Stimulated activated naive CD8-positive, alpha-beta T cell treated with anti-CD3 and anti-CD28 coated beads, Interleukin-15, Interleukin-2, amounts not matched to agents 100 ng/mL and 50 ng/mL, for 24 hours (primary cell): ENCODE results near the gene FHAD1.
"Not testable (repeated sequence)": the region's sequence is repeated elsewhere in the genome, so short reads cannot be mapped to it uniquely, and the experiment has no call there.

Source experiments
- H3K27ac Mint-ChIP-seq: one replicate; pipeline ENCODE4 v1.8.0; 2021; ENCODE audit warnings: mild to moderate bottlenecking, mixed read lengths
- H3K27me3 Mint-ChIP-seq: one replicate; pipeline ENCODE4 v1.8.0; 2021; ENCODE audit warnings: mixed read lengths
- H3K36me3 Mint-ChIP-seq: one replicate; pipeline ENCODE4 v1.8.0; 2021; ENCODE audit warnings: low read depth, mixed read lengths
- H3K4me1 Mint-ChIP-seq: one replicate; pipeline ENCODE4 v1.8.0; 2021; ENCODE audit warnings: low read depth, mixed read lengths
- H3K4me3 Mint-ChIP-seq: one replicate; pipeline ENCODE4 v1.8.0; 2021; ENCODE audit warnings: mild to moderate bottlenecking, mixed read lengths
- H3K9me3 Mint-ChIP-seq: one replicate; pipeline ENCODE4 v1.8.0; 2021; ENCODE audit warnings: mixed read lengths

FHAD1 gene

DNA sequence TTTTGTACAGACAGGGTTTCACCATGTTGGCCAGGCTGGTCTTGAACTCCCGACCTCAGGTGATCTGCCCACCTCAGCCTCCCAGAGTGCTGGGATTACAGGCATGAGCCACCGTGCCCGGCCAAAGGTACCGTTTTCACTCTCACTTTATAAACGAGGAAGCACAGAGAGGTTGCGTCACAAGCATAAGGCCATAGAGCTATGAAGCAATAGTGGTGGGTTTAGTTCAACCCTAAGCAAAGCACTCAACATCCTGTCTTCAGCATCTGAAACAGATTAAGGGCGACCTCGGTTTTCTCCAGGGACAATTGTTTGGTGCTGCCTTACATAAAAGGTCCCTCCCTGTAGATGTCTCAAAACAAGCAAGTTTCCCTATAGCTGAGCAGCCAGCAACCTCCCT is 187.7 kb downstream of the FHAD1 start:
- H3K9me3 Mint-ChIP-seq, H3K4me1 Mint-ChIP-seq, H3K36me3 Mint-ChIP-seq, H3K27me3 Mint-ChIP-seq, H3K27ac Mint-ChIP-seq, H3K4me3 Mint-ChIP-seq: not testable (repeated sequence)

- Mint-ChIP-seq H3K4me3 (no peak overlapping the region), H3K9me3 (no peaks in the 10 kb centered on the region), H3K27ac (no peak overlapping the region), H3K27me3 (no peaks in the 10 kb centered on the region), H3K36me3 (peaks cover under 1% of the 10 kb centered on the region), H3K4me1 (no peaks in the 10 kb centered on the region)
Observed at GRCh38 chr1:15435239-15436077, 188.4 kb downstream of the FHAD1 start.

DNA sequence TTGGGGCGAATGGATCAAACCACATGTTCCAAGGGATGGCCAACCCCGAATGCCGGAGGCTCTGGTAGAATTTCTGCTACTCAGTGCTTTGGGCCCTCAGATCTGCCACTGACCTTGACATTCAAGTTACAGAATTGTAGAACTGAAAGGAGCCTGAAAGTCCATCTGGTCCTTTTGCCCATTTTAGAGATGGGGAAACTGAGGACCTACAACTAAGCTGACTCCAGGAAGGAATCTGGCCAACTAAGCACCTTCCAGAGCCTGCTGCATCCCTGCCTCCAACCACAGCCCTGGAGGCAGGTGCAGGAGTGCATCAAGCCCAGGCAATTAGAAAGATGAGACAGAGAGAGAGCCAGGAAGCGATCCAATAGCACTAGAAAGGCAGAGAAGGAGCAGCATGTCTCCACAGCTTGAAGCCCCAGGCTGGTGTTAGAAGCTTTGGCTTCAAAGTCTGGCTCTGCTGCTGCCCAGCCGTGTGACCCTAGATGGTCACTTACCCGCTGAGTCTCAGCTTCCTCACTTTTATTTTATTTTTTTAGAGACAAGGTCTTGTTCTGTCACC is 189.9 kb downstream of the FHAD1 start:
- no peak overlapping the region for H3K27ac Mint-ChIP-seq
- H3K36me3 Mint-ChIP-seq: no peaks in the 10 kb centered on the region
- no peaks in the 10 kb centered on the region for H3K9me3 Mint-ChIP-seq
- no peak overlapping the region for H3K4me3 Mint-ChIP-seq
- no peaks in the 10 kb centered on the region for H3K4me1 Mint-ChIP-seq
- H3K27me3 Mint-ChIP-seq: no peaks in the 10 kb centered on the region

DNA sequence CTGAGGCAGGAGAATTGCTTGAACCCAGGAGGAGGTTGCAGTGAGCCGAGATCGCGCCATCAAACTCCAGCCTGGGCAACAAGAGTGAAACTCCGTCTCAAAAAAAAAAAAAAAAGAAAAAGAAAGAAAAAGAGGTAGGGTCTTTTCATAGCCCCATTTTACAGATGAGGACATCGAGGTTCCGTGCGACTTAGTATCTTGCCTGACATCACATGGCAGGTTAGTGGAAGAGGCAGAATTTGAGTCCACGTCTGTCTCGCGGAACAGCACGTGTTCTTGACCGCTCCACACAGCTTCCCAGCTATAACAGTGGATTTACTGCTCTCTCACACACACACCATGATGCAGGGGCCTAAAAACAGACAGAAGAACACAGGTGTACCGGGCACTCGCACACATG is 192.3 kb downstream of the FHAD1 start:
- H3K4me1 Mint-ChIP-seq: no peaks in the 10 kb centered on the region
- no peak overlapping the region for H3K27ac Mint-ChIP-seq
- no peaks in the 10 kb centered on the region for H3K9me3 Mint-ChIP-seq
- no peaks in the 10 kb centered on the region for H3K27me3 Mint-ChIP-seq
- no peaks in the 10 kb centered on the region for H3K36me3 Mint-ChIP-seq
- no peak overlapping the region for H3K4me3 Mint-ChIP-seq

DNA sequence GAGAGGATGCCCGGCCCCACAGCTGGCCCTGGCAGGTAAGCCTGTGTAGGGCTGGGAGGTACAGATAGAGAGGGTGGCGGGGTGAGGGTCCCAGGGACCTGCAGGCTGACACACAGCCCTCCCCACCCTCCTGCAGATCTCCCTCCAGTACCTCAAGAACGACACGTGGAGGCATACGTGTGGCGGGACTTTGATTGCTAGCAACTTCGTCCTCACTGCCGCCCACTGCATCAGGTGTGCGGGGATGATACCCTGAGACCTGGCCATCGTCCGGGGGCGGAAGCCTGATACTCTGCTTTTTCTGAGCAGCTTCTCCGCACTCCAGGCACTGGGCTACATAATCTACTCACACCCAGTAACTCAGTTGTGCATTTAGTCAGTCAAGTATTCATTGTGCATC is 193.3 kb downstream of the FHAD1 start:
- no peaks in the 10 kb centered on the region for H3K27me3 Mint-ChIP-seq
- H3K4me3 Mint-ChIP-seq: no peak overlapping the region
- peaks cover 4% of the 10 kb centered on the region for H3K4me1 Mint-ChIP-seq
- no peak overlapping the region for H3K27ac Mint-ChIP-seq
- no peaks in the 10 kb centered on the region for H3K9me3 Mint-ChIP-seq
- no peaks in the 10 kb centered on the region for H3K36me3 Mint-ChIP-seq

- Mint-ChIP-seq H3K4me1 (peaks cover 4% of the 10 kb centered on the region), H3K9me3 (no peaks in the 10 kb centered on the region), H3K27me3 (peaks cover 6% of the 10 kb centered on the region), H3K36me3 (no peaks in the 10 kb centered on the region), H3K4me3 (no peak overlapping the region), H3K27ac (no peak overlapping the region)
Observed at GRCh38 chr1:15441247-15441646, 194.2 kb downstream of the FHAD1 start.

DNA sequence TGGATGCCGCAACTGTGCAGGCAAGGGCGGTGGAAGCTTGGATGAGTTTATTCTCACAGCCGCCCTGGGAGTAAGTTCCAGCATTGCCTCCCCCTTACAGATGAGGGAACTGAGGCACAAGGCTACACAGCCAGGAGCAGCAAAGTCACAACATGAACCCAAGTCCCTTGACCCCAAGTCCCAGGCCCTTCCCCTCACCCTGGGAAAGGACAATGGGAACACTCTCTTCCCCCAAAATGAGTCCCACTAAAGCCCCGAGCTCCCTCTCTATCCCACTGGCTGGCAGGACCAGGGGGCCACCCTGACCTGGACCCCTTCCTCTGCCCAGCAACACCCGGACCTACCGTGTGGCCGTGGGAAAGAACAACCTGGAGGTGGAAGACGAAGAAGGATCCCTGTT is 195.1 kb downstream of the FHAD1 start:
- Mint-ChIP-seq H3K9me3 (no peaks in the 10 kb centered on the region), H3K36me3 (no peaks in the 10 kb centered on the region), H3K4me3 (no peak overlapping the region), H3K27ac (no peak overlapping the region), H3K27me3 (peaks cover 6% of the 10 kb centered on the region), H3K4me1 (peaks cover 4% of the 10 kb centered on the region)

- Mint-ChIP-seq H3K4me3 (no peak overlapping the region), H3K27me3 (peaks cover 6% of the 10 kb centered on the region), H3K36me3 (no peaks in the 10 kb centered on the region), H3K4me1 (peaks cover 4% of the 10 kb centered on the region), H3K9me3 (no peaks in the 10 kb centered on the region), H3K27ac (no peak overlapping the region)
Observed at GRCh38 chr1:15442759-15443158, 195.7 kb downstream of the FHAD1 start.

- H3K9me3 Mint-ChIP-seq: no peaks in the 10 kb centered on the region
- H3K4me3 Mint-ChIP-seq: no peak overlapping the region
- H3K27me3 Mint-ChIP-seq: peaks cover 6% of the 10 kb centered on the region
- no peak overlapping the region for H3K27ac Mint-ChIP-seq
- peaks cover 4% of the 10 kb centered on the region for H3K4me1 Mint-ChIP-seq
- no peaks in the 10 kb centered on the region for H3K36me3 Mint-ChIP-seq
Observed at GRCh38 chr1:15443281-15443680, 196.3 kb downstream of the FHAD1 start.

DNA sequence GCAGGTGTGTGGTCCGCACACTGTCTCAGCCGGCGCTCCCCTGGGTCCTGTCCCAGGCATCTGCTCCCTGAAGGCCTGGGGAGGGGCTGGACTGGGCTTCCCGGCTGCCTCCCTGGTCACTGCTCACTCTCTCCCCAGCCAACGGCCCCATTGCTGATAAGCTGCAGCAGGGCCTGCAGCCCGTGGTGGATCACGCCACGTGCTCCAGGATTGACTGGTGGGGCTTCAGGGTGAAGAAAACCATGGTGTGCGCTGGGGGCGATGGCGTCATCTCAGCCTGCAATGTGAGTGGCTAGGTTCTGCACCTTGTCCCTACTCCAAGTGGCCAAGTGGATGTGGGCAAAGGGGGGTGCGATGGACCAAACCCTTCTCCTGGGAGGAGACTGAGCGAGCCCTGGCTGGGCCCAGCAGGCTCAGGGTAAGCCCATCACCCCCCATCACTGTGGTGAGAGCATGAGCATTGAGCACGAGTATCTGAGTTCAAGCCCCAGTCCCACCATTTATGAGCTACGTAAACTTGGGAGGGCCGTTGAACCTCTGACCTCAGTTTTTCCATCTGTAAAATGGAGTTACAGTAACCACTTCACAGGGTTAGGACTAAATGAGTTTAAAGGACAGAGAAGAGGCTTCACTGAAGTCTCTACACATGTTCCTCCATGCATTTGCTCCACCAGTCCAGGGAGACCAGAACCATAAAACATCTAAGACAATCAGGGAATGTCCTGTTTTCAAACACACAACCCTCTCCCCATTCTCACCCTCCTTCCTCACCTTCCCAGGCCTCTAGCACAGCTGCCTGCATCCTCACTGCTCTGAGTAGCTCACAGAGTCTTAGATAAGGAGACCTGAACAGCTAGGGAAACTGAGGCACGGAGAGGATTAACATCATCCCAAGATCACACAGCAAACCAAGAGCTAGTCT is 197.7 kb downstream of the FHAD1 start:
- Mint-ChIP-seq H3K4me1 (peaks cover 4% of the 10 kb centered on the region), H3K36me3 (no peaks in the 10 kb centered on the region), H3K27ac (no peak overlapping the region), H3K27me3 (peaks cover 6% of the 10 kb centered on the region), H3K4me3 (no peak overlapping the region), H3K9me3 (no peaks in the 10 kb centered on the region)

GRCh38 chr1:15445390-15446122 is 198.5 kb downstream of the FHAD1 start:
- Mint-ChIP-seq H3K27ac (no peak overlapping the region), H3K27me3 (peaks cover 6% of the 10 kb centered on the region), H3K4me3 (no peak overlapping the region), H3K36me3 (no peaks in the 10 kb centered on the region), H3K4me1 (peaks cover 4% of the 10 kb centered on the region), H3K9me3 (no peaks in the 10 kb centered on the region)

GRCh38 chr1:15446212-15446611 is 199.2 kb downstream of the FHAD1 start:
- no peaks in the 10 kb centered on the region for H3K9me3 Mint-ChIP-seq
- peaks cover 6% of the 10 kb centered on the region for H3K27me3 Mint-ChIP-seq
- H3K36me3 Mint-ChIP-seq: no peaks in the 10 kb centered on the region
- H3K4me3 Mint-ChIP-seq: no peak overlapping the region
- peaks cover 4% of the 10 kb centered on the region for H3K4me1 Mint-ChIP-seq
- H3K27ac Mint-ChIP-seq: no peak overlapping the region
